GM18873 (cell line): ENCODE data around the gene ZNF891.

Source experiments
- ATAC-seq: cut with Tn5 transposase; IDR thresholded peaks from one replicate; pipeline ENCODE4 v1.9.1; 2021; ENCODE audit warnings: mild to moderate bottlenecking, moderate library complexity, moderate number of reproducible peaks; ENCODE audit not compliant: unreplicated experiment, low FRiP score

Gene ZNF891

DNA sequence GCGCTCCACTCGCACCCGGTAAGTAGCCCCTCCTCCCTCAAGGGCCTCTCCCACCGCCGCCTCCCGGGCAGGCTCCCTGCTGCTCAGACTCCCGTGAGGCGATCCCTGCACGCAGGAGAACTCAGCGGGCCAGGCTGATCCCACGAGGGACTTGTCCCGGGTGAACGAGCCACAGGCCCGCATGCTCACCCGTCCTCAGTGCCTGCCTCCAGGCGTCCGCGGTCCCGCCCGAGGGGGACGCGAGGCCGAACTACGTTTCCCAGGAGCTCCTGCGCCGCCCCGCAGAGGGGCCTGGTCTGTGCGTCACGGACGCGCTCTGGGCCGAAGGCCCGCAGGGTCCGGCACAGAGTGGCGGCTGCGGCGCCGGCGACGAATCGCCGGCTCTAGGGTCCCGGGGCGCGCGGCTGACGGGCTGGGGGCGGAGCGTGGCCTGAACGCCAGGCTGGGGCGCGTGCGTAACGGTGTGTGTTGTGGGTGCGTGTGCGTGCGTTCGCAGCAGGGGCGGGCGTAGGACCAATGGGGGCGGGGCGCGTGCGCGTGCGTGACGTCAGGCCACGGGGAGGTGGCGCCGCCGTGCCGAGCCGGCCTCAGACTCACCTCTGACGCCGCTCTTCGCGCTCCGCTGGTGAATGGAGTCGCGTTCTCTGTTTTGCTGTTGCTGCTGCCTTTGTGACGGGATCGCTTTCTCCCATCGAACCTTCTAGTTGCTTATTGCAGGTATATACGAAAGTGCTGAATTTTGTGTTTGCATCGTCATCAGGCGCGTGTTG, at the start of gene ZNF891, which contains the start of gene ZNF10:
Gene ZNF891 (minus strand): TSS at position 237 of the 770 bp plus-strand sequence. CDS start 8,356 bp downstream, outside the sequence.
Gene ZNF10 (plus strand): TSS at position 590 of the 770 bp plus-strand sequence. CDS start 13,866 bp downstream, outside the sequence.
- ATAC-seq: peak; percentile 88

DNA sequence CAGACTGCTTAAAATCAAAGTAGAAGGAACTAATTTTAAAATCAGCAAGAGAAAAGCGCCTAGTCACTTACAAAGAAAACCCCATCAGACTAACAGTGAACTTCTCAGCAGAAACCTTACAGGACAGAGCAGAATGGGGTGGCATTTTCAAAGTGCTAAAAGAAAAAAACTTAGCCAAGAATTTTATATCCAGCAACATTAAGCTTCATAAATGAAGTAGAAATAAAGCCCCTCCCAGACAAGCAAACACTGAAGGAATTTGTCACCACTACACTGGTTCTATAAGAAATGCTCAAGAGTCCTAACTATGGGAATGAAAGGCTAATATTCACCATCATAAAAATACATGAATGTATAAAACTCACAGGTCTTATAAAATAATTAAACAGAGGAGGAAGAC, 44.8 kb upstream of the ZNF891 start:
- ATAC-seq: no peak

DNA sequence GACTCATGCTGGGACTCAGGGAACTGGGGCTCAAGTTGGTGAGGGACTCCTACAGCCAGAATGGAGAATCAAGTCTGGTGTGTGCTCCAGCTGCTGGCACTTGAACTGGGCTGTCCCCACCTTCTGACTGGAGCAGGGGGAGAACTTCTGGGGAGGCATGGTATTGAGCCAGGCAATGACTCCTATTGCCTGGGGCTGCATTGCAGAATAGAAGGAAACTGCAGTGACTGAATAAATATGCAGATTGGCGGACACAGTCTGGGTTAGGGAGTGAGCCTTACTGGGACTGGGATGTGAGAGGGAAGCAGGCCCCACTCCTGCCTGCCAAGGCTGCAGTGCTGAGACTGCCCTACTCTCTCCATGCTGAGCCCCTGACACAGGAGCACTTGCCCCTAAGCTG, 42.4 kb upstream of the ZNF891 start:
- no peak for ATAC-seq

GRCh38 chr12:133165776-133166175, 35.7 kb upstream of the ZNF891 start:
- ATAC-seq: no peak

DNA sequence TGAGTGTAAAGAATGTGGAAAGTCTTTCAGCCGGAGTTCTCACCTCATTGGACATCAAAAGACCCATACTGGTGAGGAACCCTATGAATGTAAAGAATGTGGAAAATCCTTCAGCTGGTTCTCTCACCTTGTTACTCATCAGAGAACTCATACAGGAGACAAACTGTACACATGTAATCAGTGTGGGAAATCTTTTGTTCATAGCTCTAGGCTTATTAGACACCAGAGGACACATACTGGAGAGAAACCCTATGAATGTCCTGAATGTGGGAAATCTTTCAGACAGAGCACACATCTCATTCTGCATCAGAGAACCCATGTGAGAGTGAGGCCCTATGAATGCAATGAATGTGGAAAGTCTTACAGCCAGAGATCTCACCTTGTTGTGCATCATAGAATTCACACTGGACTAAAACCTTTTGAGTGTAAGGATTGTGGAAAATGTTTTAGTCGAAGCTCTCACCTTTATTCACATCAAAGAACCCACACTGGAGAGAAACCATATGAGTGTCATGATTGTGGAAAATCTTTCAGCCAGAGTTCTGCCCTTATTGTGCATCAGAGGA, 26.1 kb upstream of the ZNF891 start:
- no peak for ATAC-seq

DNA sequence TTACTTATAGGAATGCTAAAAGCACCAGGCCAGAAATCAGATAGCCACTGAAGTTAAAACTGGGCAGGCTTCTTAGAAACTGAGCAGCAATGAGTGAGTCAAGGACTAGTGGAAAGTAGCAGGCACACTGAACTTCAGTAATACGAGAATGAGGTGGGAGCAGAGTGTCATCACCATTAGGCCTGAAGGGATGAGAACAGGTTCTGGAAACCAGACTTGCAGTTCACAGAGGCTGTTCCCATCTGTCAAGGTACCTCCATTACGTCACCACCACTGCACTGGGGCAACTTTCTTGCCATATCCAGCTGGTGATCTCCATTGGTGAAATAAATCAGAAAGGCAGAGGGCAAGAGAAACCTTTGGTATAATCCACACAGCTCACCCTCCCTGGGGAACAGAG, 15.9 kb upstream of the ZNF891 start:
- ATAC-seq: no peak

DNA sequence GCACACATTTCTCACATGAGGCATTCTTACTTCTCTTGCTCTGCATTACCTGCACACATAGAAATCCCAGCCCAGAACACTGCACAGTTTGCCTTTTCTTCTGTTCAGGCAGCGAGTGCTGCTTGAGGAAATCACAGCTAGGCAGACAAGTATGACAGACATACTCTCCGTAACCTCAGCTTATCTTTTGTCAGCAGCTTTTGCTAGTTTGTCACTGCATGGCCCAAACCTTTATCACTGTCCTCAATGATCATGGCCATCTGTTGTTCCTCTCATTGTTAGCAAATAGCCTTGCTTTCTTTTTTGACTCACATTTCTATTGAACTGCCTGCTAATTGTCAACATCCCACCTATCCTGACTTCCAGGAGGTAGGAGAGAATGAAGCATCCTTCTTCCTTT, 5.7 kb upstream of the ZNF891 start:
- ATAC-seq: no peak

DNA sequence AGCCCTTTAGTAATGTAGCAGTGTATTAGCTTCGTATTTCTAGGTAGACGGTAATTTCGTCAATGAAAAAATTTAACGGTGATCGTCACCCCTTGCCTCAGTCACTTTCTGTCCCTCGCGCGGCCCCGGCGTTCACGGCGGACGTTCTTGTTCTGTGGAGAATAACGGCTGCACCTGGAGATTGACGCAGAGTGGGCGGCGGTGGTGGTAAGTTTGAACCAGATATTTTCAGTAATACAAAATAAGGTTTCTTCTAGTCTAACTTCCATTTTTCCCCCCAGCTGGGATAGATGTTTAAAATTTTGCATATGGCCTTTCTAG, 694 bp upstream of the ZNF891 start:
- ATAC-seq: no peak

GRCh38 chr12:133129368-133130037, 571 bp downstream of the ZNF891 start:
- no peak for ATAC-seq

DNA sequence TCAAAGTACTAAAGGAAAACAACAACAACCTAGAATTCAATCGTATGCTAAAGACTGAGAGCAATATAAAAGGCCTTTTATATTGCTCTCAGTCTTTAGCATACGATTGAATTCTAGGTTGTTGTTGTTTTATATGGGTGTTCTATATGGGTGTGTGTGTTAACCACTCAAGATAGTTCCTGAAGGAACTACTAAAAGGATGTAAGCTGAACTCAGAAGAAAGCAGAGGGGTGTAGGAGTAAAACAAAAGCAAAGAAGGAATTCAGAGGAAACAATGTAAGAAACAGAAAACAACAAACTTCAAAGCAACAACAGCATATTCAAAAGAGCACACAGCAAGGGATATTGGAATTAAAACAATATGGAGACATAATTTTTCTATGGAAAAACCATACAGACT, 5.4 kb downstream of the ZNF891 start:
- no peak for ATAC-seq

- no peak for ATAC-seq
Observed at GRCh38 chr12:133120385-133121191, 9.5 kb downstream of the ZNF891 start.

DNA sequence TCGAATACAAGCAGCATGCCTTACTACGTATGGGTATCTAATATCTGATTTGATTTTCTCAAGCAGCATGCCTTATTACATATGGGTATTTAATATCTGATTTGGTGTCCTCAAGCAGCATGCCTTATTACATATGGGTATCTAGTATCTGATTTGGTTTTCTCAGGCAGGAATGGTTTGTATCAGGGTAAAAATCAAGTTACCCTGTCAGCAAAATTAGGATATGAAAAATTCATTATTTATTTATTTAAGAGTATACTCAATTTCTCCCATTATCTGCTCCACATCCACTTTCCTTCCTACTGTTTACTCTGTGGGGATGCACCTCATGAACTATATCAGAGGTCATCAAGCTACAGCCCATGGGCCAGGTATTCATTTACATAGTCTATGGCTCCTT, 21.9 kb downstream of the ZNF891 start:
- no peak for ATAC-seq

DNA sequence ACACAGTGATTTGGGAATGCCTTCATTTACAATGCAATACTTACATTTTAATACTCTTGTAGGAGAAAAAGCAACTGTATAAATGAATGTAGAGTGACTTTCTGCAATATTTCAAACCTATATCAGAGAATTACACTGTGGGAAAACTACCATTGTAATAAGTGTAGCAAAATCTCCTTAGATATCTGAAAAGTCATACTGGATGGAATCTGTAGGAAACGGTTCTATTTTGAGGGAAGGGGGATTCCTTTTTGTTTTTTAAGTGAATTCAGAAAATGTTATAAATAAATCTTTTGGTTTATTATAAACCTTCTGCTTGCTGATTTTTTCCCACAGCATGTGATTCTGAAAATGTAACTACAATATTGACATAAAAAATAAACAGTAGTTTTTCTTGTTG, 23.0 kb downstream of the ZNF891 start:
- no peak for ATAC-seq

GRCh38 chr12:133106253-133106652, 23.8 kb downstream of the ZNF891 start:
- ATAC-seq: no peak

GRCh38 chr12:133105620-133106019, 24.5 kb downstream of the ZNF891 start:
- no peak for ATAC-seq

DNA sequence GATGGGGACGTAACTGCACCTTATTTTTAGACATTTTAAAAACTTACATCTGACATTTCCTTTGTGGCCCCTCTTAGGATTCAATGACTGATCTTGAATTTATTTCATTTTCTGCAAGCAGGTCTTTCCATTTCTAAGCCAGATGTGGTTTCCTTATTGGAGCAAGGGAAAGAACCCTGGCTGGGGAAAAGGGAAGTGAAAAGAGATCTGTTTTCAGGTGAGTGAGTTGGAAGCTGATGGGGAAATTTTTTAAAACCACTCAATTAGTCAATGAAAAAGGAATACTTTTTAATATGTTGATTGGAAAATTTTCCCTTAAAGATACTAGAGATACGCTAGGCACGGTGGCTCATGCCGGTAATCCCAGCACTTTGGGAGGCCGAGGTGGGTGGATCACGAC, 46.7 kb downstream of the ZNF891 start:
- no peak for ATAC-seq

GRCh38 chr12:133081159-133081780, 48.8 kb downstream of the ZNF891 start:
- ATAC-seq: no peak

GRCh38 chr12:133080368-133081158, 49.5 kb downstream of the ZNF891 start, which contains the start of gene ZNF140:
Gene ZNF140, plus strand, starts transcription at chr12:133080923. Its CDS starts 398 bp downstream, at chr12:133081321.
- ATAC-seq: peak; percentile 71

DNA sequence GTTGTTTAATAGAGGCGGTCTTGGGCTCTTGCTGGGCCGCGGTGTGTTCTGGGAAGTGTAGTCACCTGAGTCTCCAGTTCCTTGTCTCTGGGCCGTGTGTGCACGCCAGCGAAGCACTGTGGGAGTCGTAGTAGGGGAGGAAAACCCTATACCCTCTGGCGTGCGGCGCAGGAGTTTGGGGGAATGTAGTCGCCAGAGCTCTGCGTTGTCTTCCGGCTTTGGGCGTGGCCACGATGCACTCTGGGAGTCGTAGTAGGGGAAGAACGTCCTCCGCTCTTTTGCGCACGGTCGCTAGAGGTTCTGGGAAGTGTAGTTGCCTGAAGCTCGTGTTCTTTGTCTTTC, 50.1 kb downstream of the ZNF891 start:
- ATAC-seq: peak; percentile 78

DNA sequence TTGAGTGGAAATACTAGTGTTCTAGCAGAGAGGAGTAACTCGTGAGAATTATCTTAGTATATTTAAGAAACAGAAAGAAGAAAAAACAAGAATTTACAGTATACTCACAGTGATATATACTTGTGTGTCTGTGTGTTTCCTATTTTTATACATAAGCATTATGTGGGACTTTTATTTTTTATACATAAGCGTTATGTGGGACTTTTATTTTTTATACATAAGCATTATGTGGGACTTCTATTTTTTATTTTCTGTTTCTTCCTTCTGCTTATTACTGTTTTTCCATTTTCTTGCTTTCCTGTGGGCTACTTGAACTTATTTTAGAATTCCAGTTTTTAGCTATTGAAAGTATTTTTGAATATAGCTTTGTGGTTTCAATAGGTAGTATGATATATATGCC, 56.2 kb downstream of the ZNF891 start:
- no peak for ATAC-seq
